Omental fat pad (tissue), 4 donors: Measurements from ENCODE around the gene SCD5. TPM values are rescaled to one million over a fixed set of nuclear protein-coding genes. Genes with fewer than 3 reads are reported as not detected.

Source experiments
- ATAC-seq: fragments of 150-250 bp; one replicate; pipeline ENCODE4 v1.9.1; 2016; ENCODE audit warnings: mild to moderate bottlenecking, moderate library complexity; ENCODE audit not compliant: low FRiP score
- DNase-seq: peaks from one replicate; pipeline ENCODE4 v3.0.0-alpha.2; 2019; ENCODE audit warnings: low spot score
- total RNA-seq, 4 donors: library from RNA; depleted of rRNA; stranded (reverse); fragments of >200 nt; gene quantifications; one replicate each; pipeline ENCODE4 v1.1.0, GENCODE V29; 2016
- TF ChIP-seq, protein P1 (sequence below), 3 donors: fragments of 450-650 bp; IDR thresholded peaks; one replicate each; pipeline ENCODE4 v1.5.1; 2016 to 2017; ENCODE audit warnings: antibody characterized with exemption in 3 of 3, mild to moderate bottlenecking in 3 of 3, moderate library complexity in 2 of 3

Gene SCD5
- total RNA-seq, 4 donors from 2014 or later: 6.7 to 19.9 (median 13.5) TPM

DNA sequence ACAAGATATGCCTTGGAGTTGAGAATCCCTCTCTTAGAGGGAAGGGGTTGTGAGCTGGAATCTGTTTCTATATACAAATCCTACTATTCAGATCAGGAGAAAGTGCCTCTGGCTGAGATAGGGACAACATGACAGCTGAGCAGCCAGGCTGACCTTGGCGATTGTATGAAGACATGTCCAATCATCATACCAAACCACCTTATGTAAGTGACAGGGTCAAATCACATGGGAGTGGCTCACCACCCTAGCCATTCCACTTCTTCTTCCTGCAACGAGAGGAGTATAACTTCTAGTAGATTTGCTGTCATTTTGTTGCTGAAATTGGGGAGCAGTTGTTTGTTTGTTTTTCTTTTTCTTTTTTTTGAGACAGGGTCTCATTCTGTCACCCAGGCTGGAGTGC, 188.6 kb downstream of the SCD5 start:
- DNase-seq (no peak), ATAC-seq (no peak)
- TF ChIP-seq, protein P1, sequence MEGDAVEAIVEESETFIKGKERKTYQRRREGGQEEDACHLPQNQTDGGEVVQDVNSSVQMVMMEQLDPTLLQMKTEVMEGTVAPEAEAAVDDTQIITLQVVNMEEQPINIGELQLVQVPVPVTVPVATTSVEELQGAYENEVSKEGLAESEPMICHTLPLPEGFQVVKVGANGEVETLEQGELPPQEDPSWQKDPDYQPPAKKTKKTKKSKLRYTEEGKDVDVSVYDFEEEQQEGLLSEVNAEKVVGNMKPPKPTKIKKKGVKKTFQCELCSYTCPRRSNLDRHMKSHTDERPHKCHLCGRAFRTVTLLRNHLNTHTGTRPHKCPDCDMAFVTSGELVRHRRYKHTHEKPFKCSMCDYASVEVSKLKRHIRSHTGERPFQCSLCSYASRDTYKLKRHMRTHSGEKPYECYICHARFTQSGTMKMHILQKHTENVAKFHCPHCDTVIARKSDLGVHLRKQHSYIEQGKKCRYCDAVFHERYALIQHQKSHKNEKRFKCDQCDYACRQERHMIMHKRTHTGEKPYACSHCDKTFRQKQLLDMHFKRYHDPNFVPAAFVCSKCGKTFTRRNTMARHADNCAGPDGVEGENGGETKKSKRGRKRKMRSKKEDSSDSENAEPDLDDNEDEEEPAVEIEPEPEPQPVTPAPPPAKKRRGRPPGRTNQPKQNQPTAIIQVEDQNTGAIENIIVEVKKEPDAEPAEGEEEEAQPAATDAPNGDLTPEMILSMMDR (IDR thresholded peaks at IDR 0.05): no peak

DNA sequence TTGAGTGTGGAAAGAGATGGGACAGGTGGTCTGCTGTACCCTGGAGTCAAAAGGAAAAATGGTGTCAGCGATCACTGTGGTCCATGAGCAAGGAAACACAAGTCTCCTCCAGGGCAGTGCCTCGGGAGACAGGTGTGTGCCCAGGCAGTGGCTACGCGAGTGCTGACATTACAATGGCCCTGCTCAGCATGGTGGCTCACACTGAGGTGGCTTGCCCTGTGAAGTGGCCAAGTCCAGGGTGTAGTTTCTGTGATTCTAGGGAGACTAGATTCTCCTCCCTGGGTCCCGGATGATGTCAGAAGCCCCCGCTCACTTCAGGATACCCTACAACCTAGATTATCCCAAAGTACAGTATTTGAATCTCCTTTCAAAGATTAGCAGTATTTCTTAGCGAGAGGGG, 192.0 kb downstream of the SCD5 start:
- no peak for DNase-seq
- TF ChIP-seq, protein P1 (IDR thresholded peaks at IDR 0.05): no peak
- no peak for ATAC-seq

DNA sequence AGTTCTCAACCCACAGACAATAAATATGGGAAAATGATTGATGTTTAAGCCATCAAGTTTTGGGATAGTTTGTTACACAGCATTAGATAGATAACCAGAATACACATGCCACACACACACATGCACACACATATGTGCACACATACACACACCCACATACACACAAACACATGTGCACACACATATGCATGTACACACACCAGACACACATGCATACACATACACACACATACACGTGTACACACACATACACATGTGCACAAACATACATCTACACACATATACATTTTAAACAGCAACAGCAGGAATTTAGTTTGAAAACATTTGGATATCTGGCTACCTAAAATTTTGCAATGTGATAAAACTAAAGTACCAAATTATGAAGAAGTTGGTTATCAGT, 194.1 kb downstream of the SCD5 start:
- TF ChIP-seq, protein P1 (IDR thresholded peaks at IDR 0.05): no peak
- DNase-seq (no peak), ATAC-seq (no peak)

DNA sequence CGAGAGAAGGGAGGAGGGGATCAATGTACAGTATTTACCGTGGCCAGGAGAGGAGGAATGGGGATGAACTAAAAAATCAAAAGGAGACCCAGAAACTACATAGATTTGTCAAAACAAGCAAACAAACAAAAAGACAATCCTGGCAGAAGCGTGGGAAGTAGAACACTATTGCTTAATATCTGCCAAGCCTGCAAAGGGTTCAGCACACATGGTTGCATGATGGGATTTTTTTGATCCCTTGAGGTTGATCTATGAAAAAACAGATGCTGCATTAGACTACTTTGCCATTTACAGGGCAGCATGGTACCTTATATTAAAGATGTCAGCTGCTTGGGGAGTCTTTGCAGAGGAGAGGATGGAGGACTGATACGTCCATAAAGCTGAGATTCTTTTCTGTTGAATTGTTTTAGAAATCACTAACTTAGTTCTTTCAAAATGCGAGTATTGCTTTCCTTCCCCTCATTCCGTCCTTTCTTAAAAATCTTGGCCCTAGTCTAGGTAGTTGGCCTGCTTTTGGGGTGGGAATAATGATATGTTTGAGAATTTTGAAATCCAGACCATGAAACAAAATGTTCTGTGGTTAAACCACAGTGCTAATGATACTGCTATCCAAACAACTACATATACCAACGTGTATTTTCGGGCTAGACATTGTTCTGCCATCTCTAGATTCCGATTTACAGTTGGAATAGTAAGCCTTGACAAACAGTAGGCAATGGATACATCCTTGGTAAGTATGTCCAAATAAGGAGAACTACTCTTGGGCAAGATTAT, 197.2 kb downstream of the SCD5 start:
- DNase-seq (no peak), ATAC-seq (no peak)
- TF ChIP-seq, protein P1 (IDR thresholded peaks at IDR 0.05): no peak

DNA sequence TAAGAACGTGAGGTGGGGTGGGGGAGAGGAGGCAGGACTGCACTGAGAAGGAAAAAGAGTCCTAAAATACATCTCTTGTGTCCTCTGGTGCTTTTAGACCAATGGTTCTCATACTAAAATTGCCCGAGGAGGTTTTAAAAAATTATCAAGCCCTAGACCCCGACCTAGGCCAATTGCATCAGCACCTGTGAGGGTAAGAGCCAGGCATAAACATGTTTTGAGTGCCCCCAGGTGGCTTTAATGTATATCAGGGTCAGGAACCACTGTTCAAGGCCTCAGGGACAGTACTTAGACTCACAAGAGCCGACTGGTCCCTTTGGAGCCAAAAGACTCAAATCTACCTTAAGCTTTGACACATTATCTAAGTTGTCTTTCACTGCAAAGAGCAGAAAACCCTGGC, 199.3 kb downstream of the SCD5 start:
- ATAC-seq (no peak), DNase-seq (no peak)
- TF ChIP-seq, protein P1 (IDR thresholded peaks at IDR 0.05): no peak

DNA sequence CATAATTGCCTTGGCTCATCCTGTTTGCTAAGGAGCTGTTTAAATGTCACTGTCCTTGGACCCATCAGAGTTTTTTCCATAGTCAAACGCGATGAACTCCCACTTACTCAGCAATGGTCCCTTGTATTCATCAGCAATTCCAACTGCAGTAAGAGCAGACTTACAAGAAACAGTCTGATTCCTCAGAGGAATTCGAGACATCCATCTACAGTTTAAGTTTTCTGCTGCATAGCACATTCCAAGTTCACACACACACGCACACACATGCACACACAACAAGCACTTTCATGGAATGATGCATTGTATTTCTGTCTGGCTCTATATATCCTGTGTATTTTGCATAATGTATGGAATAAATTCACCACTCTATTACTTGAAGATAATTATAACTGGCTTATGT, 204.1 kb downstream of the SCD5 start:
- TF ChIP-seq, protein P1 (IDR thresholded peaks at IDR 0.05): no peak
- DNase-seq (no peak), ATAC-seq (no peak)

DNA sequence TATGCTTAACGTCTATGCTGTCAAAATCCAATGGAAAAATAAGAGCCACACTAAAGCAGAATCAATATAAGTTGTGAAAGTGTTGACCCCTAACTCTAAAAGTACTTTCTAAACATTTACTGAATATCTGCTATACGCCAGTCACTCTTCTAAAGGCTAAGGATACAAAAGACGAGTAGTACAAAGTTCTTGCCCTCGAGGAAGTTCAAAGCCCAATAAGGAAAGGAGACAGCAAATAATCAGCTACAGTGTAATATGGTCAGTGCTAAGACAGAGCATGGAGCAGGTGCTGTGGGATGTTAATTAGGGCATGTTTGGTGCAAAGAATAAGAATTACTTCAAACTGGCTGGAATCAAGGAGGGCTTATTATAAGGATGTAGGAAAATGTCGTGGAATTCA, 205.2 kb downstream of the SCD5 start:
- DNase-seq (no peak), ATAC-seq (no peak)
- TF ChIP-seq, protein P1 (IDR thresholded peaks at IDR 0.05): no peak
